Cerebellar cortex (tissue), 1 donor: Measurements from ENCODE around the gene ADAMTS3.
"Not testable (repeated sequence)": the region's sequence is repeated elsewhere in the genome, so short reads cannot be mapped to it uniquely, and the experiment has no call there.

Experiments
- DNase-seq: peaks from one replicate; pipeline ENCODE4 v3.0.0-alpha.2; 2015; ENCODE audit warnings: low spot score

ADAMTS3 gene

DNA sequence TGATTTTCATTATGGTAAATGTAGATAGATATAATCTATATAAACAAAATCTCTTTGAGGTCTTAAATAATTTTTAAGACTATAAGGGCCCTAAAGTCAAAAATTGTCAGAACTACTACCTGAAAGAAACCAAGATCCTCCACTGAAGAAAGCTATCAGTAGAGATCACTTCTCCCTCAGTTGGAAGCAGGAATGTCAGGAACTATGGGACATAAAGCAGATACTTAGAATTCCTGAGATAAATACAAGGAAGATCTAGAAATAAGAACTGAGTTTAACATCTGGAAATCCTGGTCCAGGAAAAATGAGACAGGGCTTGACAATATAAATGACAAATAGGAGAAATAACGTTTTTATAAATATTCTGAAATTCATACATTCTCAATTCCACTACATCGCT, 97.2 kb downstream of the ADAMTS3 start:
- DNase-seq, result no peak

DNA sequence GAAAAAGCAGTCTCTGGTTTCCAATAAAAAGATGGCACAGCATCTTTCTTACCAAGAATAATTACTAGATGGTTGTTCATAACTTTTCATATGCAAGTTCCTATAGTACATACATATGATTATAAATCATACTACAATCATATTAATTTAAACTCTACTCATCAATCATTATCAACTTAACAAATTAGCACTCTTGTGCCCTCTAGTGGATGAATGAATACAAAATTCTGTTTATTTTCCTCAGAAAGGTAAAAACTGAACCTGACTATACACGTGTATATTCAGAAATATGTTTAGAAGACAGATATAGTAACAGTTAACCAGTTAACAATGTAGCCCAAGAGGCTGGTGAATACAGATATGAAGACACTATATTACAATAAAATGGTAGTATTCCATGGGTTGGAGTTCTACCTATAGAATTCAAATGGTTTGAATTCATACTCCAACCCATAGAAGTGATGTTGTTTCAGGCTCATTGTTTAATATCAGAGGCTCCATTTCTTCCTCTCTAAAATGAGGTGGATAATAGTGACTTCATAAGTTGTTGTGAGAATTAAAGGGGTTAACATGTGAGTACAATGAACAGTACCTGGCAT, 100.0 kb downstream of the ADAMTS3 start:
- peak; percentile 21 for DNase-seq

DNA sequence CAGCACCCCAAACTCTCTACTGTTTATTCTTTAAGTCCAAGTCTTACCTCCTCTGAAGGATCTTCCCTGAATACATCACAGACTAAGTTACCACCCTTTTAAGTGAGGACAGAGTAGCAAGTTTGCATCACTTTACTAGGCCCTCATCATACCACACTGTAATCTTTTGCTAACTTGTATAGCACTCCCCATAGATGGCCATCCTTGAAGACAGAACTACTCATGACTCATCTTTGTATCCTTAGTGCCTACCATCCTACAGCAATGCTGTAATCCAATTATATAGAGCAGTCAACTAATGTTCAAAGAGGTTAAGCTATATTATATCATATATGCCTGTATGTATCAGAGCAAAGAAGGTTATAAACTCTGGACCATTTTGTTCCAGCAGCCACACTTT, 101.4 kb downstream of the ADAMTS3 start:
- DNase-seq, result no peak

DNA sequence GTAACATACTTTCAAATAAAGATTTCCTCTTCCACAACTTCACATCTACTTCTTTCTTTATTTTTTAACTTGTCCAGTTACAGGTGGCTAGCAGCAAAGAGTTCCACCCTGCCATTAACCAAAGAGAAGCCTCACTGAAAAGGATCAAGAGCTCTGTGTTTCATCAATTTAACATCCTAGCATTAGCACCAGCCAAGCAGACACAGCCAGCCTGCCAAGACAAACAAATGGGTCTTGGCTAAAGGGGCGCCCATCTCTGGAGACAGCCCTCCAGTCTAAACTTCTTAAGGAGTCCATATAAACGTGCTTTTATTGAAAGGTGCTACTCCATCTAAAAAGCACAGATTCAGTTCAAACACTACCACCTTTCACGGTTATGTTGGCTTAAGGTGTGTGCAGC, 105.3 kb downstream of the ADAMTS3 start:
- no peak for DNase-seq

DNA sequence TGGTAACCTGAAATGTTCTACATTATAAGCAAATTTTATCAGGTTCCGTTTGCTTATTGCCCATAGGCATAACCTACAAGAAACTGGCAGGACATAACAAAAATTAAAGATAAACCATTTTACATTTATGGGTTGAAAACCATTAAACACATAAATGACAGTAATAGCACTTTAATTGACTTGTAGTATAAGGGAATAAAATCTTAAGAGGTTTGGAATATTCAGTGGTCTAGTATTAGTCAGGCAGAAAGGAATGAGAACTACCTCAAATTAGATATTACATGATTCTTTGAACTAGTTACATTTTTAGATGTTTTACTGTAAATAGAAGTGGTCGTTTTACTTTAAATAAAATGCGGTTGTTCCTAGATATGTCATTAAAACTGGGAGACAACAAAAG, 111.9 kb downstream of the ADAMTS3 start:
- DNase-seq, result no peak

DNA sequence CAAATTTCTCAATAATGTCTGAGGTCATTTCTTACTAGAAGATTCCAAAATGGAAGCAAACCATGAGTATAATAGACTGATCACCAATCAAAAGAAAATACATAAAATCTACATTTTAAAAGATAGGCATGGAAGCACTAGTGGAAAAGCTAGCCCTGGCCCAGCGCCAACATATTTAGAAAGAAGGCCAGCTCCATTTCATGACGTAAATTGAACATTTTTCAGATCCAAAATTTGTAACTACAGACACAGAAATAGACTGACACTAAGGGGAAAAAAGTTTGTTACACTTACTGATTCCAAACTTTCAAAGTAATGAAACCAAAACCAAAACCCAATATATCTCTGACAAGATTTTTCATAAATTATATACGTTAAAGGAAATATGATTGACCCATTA, 117.7 kb downstream of the ADAMTS3 start:
- no peak for DNase-seq

DNA sequence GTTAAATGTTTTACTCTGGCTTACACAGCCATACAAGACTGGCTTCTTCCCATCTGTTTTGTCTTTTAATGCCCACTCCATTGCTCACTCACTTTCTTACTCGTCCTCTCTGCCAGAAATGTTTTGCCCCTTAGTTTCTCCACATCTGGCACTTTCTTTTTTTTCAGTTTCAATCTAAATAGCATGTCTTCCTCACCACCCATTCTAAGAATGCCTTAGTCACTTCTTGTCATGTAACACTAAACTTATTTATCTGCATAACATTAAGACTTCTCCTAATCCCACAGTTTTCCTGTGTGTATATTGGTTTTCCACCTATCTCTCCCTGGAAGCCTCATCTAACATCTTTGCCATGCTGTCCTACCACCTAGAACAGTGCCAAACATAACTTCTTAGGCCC, 119.3 kb downstream of the ADAMTS3 start:
- no peak for DNase-seq

DNA sequence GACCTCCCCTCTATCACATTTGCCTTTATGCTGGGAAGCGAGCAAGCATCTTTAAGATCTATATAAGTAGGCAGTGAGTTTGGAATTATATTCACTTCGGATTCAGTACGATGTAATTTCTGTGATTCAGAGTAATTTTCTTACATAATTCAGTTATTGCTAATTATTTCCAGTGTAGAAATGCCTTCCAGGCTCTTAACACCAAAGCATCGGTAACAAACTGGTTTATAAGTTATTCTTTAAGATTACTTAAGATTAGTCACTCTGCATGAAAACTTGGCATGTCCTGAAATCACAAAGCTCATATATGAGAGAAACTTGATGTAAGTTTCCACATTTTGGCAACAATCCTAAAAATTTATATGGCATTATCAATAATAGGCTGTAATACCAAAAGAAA, 120.8 kb downstream of the ADAMTS3 start:
- no peak for DNase-seq

DNA sequence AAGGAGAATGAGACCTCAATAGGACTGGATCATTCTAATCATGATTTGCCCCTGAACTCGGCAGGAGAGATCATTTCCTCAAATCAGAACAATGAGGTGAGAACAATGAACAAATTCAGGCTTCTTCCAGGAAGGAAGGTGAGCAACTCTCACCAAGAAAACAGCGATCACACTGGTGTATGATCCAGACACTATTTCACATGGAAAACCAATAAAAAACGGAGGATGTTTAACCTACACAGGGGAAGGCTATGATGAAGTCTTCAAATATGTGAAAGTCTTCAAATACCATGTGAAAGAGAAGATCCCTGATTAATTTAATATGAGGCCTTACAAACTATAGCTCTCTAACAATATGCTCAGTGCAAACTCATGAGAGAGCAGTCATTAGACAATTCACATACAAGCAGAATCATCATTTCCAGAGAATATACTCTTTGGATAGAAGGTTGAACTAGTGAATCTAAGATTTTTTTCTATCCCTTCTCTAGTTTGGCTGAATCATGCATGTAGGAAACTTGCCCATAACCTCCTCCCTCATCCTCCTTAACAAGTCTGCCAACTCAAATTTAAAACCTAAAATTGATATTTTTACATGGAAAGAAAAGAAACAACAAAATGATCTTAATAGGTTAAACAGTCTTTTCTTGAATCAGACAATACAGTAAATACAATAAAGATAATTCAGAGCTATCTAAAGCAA, 122.5 kb downstream of the ADAMTS3 start:
- no peak for DNase-seq

DNA sequence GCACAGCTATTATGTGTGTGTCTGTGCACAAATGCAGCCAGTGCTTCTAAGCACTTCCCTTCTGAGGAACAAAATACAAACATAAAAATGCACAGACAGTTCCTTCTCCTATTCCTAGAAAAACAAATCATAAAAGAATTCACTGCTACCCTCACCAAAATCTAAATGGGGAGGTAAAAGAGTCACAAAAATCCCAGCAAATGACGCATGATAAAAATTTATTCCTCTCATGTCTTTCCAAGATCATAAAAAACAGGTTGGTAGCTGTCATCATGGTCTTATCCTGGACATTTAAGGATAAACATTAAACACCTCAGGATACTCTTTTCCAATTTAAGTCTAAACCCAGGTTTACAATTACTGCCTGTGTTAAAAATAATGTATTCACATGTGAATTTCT, 124.9 kb downstream of the ADAMTS3 start:
- no peak for DNase-seq

DNA sequence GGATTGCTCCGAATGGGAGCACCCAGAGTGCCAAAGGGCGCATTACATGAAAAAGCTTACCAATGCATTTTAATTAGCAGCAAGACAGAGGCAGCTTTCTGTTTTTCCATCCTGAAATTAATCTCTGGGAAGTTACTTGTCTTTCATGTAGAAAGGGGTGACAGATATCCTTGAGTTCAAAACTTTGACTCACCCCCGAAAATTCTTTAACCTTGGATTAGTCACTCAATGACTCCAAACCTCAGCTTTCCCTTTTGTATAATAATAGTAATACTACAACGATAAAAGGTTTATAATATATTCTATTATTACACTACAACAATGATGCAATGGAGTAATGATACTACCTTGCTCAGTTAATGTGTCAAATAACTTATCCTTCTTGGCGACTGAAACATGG, 126.3 kb downstream of the ADAMTS3 start:
- DNase-seq, result no peak

DNA sequence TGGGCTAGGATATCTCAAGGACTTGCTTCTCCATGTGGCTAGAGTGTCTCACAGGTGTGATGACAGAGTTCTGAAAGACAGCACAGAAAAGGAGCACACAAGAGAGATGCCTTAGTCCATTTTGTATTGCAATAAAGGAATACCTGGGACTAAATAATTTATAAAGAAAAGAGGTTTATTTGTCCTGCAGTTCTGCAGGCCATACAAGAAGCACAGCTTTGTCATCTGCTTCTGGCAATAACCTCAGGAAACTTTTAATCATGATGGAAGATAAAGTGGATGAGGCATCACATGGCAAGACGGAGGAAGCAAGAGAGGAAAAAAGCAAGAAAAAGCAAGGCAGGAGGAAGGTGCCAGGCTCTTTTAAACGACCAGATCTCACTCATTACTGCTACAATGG, 126.9 kb downstream of the ADAMTS3 start:
- no peak for DNase-seq

DNA sequence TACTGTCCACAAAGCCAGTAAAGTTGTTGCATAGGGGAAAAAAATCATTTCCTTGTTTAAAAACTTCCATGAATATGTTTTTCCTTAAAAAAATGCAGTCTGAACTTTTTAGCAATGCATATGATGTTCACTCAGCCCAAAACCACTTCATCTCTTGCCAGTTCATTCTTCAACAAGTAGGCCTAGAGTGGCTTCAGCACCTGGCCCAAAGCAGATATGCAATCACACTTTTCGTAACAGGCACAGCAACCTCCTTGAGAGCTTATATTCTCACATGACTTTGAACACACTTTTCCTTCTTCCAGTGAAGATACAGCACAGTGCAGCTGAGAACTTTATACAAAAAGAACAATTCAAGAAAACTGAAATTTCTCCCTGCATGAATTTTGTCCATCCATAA, 128.6 kb downstream of the ADAMTS3 start:
- DNase-seq, result no peak

DNA sequence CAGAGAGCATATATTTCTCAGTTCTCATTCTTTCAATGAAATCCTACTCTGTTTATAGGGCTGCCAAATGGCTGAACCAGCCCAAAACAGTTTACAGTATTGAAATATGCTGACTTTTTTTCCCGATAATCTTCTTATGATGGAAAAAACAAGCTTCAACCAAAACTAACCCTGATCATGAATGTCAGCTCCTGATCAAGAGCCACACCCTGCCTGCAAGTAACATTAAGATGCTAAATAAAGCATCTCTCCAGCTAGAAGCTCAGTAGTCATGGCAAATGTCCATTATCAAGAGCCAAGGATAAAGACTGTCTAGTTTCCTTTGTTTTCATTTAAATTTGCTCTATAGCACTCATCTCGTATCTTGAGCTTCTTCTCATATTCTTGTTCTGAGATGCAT, 136.0 kb downstream of the ADAMTS3 start:
- no peak for DNase-seq

DNA sequence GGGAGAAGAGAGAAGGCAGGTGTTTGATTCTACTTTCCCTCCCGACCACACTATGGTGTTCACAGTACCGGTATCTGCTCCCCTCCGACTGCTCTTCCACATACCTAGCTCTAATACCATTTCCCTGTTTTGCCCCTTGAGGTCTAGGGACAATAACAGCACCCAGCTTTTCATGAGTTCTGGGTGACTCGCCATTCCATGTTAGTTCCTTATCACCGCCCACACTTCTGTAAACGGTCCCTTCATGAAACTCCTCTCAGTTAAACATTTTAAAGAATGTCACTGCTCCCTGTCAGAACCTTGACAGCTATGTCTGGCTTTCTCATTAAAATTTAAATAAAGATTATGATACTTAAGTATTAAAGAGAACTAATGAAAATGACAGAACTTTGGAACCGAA, 136.7 kb downstream of the ADAMTS3 start:
- no peak for DNase-seq

DNA sequence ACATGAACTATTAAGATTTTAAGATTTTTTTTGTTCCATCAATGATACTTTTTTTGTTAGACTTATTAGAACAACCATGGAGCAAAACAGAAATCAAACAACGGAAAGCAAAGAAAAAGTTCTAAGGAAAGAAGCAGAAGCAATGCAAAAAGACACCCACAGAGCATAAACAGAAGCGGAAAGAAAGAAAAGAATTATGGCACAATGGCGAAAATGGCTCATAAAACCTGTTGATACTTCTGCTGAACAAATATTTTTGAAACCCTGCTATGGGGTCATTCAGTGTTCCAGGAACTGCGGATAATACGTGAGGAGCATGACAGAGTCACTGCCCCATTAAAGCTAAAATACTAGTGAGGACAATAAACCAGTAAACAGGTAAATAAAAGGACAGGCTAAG, 138.0 kb downstream of the ADAMTS3 start:
- no peak for DNase-seq

DNA sequence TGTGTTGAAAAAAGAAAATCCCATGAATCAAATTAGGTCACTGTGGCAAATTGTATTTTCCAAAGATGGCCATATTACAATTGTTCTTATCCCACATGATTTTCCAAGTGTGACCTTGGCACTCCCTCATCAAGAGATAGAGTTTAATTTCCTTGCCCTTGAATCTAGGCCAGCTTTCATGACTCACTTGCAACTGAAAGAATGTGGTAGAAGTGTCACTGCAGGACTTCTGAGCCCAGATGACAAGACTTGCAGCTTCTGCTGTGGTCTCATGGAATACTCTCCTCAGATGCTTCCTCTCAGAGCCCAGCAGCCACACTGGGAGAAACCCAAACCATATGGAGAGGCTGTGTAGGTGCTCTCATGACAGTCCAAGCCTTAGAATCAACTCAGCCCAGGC, 139.0 kb downstream of the ADAMTS3 start:
- DNase-seq, result no peak

DNA sequence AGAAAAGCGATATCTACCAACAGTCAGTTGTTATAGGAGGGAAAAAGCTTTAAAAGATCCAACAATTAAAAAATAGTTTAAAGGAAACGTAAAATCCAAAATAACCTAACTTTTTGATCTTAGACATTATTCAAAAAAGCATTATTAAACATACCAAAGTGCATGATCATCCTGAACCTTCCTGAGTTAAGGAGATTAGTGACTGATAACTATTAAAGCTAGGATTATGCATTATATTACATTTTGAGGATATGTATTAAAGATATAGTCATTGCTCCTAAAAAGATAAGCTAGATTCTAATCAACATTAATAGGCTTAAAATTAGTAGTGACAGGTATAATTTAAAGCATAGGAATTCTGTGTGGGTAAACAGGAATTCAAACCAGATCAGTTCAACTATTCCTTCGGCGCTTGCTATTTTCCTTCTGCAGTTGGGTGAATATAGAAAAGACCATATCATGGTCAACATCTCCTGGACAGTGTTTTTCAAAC, 139.6 kb downstream of the ADAMTS3 start:
- no peak for DNase-seq

DNA sequence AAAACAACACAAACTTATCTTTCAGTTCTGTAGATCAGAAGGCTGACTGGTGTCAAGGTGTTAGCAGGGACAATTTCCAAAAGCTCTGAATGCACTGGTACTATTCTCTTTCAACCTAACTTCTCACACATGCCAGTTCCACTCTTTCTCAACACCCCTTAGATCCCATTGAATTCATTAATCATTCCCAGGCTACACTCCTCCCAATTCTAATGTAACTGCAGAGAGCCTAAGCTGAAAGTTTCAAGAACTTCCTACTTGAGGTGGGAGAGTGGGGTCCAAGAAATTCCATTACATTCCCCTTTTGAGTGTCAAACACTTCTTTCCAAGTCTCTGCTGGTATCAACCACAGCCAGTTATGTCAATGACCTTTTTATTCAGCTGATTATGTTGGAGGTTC, 142.0 kb downstream of the ADAMTS3 start:
- DNase-seq, result no peak

DNA sequence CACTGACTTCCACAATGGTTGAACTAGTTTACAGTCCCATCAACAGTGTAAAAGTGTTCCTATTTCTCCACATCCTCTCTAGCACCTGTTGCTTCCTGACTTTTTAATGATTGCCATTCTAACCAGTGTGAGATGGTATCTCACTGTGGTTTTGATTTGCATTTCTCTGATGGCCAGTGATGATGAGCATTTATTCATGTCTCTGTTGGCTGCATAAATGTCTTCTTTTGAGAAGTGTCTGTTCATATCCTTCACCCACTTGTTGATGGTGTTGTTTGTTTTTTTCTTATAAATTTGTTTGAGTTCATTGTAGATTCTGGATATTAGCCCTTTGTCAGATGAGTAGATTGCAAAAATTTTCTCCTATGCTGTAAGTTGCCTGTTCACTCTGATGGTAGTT, 143.1 kb downstream of the ADAMTS3 start:
- DNase-seq, result not testable (repeated sequence)

DNA sequence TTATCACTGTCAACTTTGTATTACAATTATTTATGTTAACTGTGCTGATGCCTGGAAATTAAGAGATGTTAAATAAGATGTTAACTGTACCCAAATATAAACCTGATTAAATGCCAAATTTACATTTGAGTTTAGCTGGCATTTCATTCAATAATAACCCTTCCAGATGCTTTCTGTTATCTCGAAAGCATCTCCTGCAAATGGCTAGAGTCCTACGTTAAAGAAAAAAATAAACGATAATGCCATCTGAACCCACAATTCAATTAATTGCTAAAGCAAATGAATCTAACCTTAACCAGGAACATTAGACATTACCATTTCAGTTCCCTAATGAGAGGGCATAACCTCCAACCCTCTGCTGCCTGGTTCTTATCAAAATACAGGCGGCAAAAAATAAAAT, 145.0 kb downstream of the ADAMTS3 start:
- no peak for DNase-seq

DNA sequence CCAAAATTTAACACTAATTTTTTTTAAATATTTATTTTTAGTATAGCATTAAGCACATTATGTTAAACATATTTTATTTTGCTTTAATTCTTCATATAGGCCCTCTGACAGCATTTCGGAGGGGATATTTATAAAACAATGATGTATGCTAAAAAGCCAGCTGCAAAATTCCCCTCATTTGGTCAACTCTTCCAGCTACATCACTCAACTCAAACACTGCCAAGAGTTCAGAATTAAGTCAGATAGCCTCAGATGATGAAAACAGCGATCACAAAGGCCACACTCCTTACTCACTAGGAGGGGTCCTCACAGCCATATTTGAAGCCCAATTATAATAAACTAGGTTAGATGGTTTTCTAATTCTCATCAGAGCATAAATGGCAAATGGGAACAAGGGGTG, 146.6 kb downstream of the ADAMTS3 start:
- DNase-seq, result no peak

DNA sequence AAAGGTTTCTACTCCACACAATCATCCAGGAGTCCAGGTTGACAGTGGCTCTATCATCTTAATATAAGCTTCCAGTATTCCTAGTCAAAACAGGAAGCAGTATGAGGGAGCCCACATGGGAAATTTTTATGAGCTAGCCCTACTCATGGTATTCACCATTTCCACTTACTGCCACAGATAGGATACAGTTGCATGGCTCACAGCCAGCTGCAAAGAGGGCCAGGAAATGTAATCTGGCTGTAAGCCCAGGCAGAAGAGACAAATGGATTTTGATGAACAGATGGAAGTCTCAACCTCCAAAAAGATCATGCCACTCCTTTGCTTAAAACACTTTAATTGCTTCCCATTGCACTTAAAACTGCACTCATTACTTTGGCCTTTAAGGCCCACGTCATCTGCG, 150.6 kb downstream of the ADAMTS3 start:
- peak; percentile 76 for DNase-seq

DNA sequence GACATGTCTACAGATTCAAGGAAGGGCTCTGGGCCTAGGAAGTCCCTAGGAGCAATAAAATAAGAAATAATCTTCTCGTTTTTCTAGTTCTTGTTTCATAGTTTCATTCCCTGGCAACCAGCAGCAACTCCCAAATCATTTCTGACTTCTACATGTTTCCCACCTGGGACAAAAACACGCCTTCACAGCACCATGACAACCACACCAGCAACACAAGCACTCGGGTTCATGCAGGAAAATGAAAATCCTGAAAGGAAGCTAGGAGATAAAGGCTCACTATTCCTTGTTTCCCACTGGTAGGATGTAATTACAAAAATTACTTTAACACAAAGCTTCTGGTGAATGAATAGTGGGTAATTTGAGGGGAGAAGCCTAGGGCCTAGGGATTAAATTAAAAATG, 158.9 kb downstream of the ADAMTS3 start:
- DNase-seq, result no peak
